Measurements from ENCODE around the gene TANK.
"Not testable (repeated sequence)": the region's sequence is repeated elsewhere in the genome, so short reads cannot be mapped to it uniquely, and the experiment has no call there.

Gene TANK

GRCh38 chr2:161172901-161173540 is 12.8 kb downstream of the TANK start:
- H3K9ac ChIP-seq (ENCODE audit: low read depth, low read length), result no peak overlapping the region
- H3K9me3 ChIP-seq (ENCODE audit: insufficient read depth, low read depth, low read length), result peaks cover 6% of the 10 kb centered on the region; the same call in 1 of the 2 replicates
- H3K27me3 ChIP-seq (ENCODE audit: insufficient read depth, low read length), result no peaks in the 10 kb centered on the region
- no peak overlapping the region for H3K4me3 ChIP-seq (ENCODE audit: low read length)
- H3K36me3 ChIP-seq (ENCODE audit: insufficient read depth, low read depth, low read length), result no peaks in the 10 kb centered on the region
- H3K27ac ChIP-seq (ENCODE audit: low read length), result no peak overlapping the region
- H3K4me1 ChIP-seq (ENCODE audit: insufficient read depth, low read length), result peaks cover 7% of the 10 kb centered on the region; the same call in 1 of the 2 replicates

- no peak overlapping the region for H3K9ac ChIP-seq (ENCODE audit: low read depth, low read length)
- peaks cover 6% of the 10 kb centered on the region; the same call in 1 of the 2 replicates for H3K9me3 ChIP-seq (ENCODE audit: insufficient read depth, low read depth, low read length)
- H3K27me3 ChIP-seq (ENCODE audit: insufficient read depth, low read length), result no peaks in the 10 kb centered on the region
- H3K4me3 ChIP-seq (ENCODE audit: low read length), result no peak overlapping the region
- H3K4me1 ChIP-seq (ENCODE audit: insufficient read depth, low read length), result peaks cover 7% of the 10 kb centered on the region; the same call in 1 of the 2 replicates
- H3K36me3 ChIP-seq (ENCODE audit: insufficient read depth, low read depth, low read length), result no peaks in the 10 kb centered on the region
- H3K27ac ChIP-seq (ENCODE audit: low read length), result no peak overlapping the region
These were observed 13.4 kb downstream of the TANK start for GRCh38 chr2:161173541-161174194.

- no peak overlapping the region for H3K4me3 ChIP-seq (ENCODE audit: low read length)
- H3K36me3 ChIP-seq (ENCODE audit: insufficient read depth, low read depth, low read length), result peaks cover 36% of the 10 kb centered on the region
- peaks cover 6% of the 10 kb centered on the region; the same call in 1 of the 2 replicates for H3K9me3 ChIP-seq (ENCODE audit: insufficient read depth, low read depth, low read length)
- H3K27ac ChIP-seq (ENCODE audit: low read length), result no peak overlapping the region
- no peak overlapping the region for H3K9ac ChIP-seq (ENCODE audit: low read depth, low read length)
- H3K27me3 ChIP-seq (ENCODE audit: insufficient read depth, low read length), result no peaks in the 10 kb centered on the region
- H3K4me1 ChIP-seq (ENCODE audit: insufficient read depth, low read length), result no peaks in the 10 kb centered on the region; the same call in 1 of the 2 replicates
These were observed 17.7 kb downstream of the TANK start for GRCh38 chr2:161177969-161178368.

- Histone ChIP-seq H3K4me3 (ENCODE audit: low read length) (no peak overlapping the region), H3K27me3 (ENCODE audit: insufficient read depth, low read length) (no peaks in the 10 kb centered on the region), H3K9ac (ENCODE audit: low read depth, low read length) (no peak overlapping the region), H3K9me3 (ENCODE audit: insufficient read depth, low read depth, low read length) (peaks cover 6% of the 10 kb centered on the region; the same call in 1 of the 2 replicates), H3K27ac (ENCODE audit: low read length) (no peak overlapping the region), H3K36me3 (ENCODE audit: insufficient read depth, low read depth, low read length) (peaks cover 37% of the 10 kb centered on the region), H3K4me1 (ENCODE audit: insufficient read depth, low read length) (no peaks in the 10 kb centered on the region; the same call in 1 of the 2 replicates)
These were observed 18.5 kb downstream of the TANK start for GRCh38 chr2:161178756-161179155.

GRCh38 chr2:161190050-161190449 is 29.8 kb downstream of the TANK start:
- Histone ChIP-seq H3K27ac (ENCODE audit: low read length) (peak overlapping the region; percentile 37), H3K4me3 (ENCODE audit: low read length) (peak overlapping the region; percentile 5; the same call in 1 of the 2 replicates), H3K4me1 (ENCODE audit: insufficient read depth, low read length) (peaks cover 25% of the 10 kb centered on the region; the same call in 1 of the 2 replicates), H3K27me3 (ENCODE audit: insufficient read depth, low read length) (no peaks in the 10 kb centered on the region), H3K9ac (ENCODE audit: low read depth, low read length) (no peak overlapping the region), H3K36me3 (ENCODE audit: insufficient read depth, low read depth, low read length) (peaks cover 4% of the 10 kb centered on the region; the same call in 1 of the 2 replicates), H3K9me3 (ENCODE audit: insufficient read depth, low read depth, low read length) (no peaks in the 10 kb centered on the region)

- H3K27me3 ChIP-seq (ENCODE audit: insufficient read depth, low read length); H3K27ac ChIP-seq (ENCODE audit: low read length); H3K9ac ChIP-seq (ENCODE audit: low read depth, low read length); H3K4me1 ChIP-seq (ENCODE audit: insufficient read depth, low read length); H3K4me3 ChIP-seq (ENCODE audit: low read length); H3K9me3 ChIP-seq (ENCODE audit: insufficient read depth, low read depth, low read length): not testable (repeated sequence)
- peaks cover 13% of the 10 kb centered on the region; the same call in 1 of the 2 replicates for H3K36me3 ChIP-seq (ENCODE audit: insufficient read depth, low read depth, low read length)
These were observed 35.4 kb downstream of the TANK start for GRCh38 chr2:161195602-161196001.

- no peak overlapping the region for H3K4me3 ChIP-seq (ENCODE audit: low read length)
- H3K4me1 ChIP-seq (ENCODE audit: insufficient read depth, low read length), result no peaks in the 10 kb centered on the region
These were observed 39.9 kb downstream of the TANK start for GRCh38 chr2:161199912-161200701.

GRCh38 chr2:161204846-161205245 is 44.6 kb downstream of the TANK start:
- no peak overlapping the region for H3K27ac ChIP-seq (ENCODE audit: low read length)
- no peaks in the 10 kb centered on the region; the same call in 1 of the 2 replicates for H3K4me1 ChIP-seq (ENCODE audit: insufficient read depth, low read length)

More at GRCh38 chr2:161199912-161200701, 39.9 kb downstream of the TANK start:
- Histone ChIP-seq H3K27ac (ENCODE audit: low read length) (no peak overlapping the region), H3K36me3 (ENCODE audit: insufficient read depth, low read depth, low read length) (peaks cover 20% of the 10 kb centered on the region), H3K9me3 (ENCODE audit: insufficient read depth, low read depth, low read length) (no peaks in the 10 kb centered on the region), H3K9ac (ENCODE audit: low read depth, low read length) (no peak overlapping the region), H3K27me3 (ENCODE audit: insufficient read depth, low read length) (no peaks in the 10 kb centered on the region)

GRCh38 chr2:161206471-161207032 is 46.3 kb downstream of the TANK start:
- no peaks in the 10 kb centered on the region for H3K27me3 ChIP-seq (ENCODE audit: insufficient read depth, low read length)
- H3K9ac ChIP-seq (ENCODE audit: low read depth, low read length), result no peak overlapping the region
- H3K36me3 ChIP-seq (ENCODE audit: insufficient read depth, low read depth, low read length), result peaks cover 11% of the 10 kb centered on the region
- H3K27ac ChIP-seq (ENCODE audit: low read length), result no peak overlapping the region
- H3K4me1 ChIP-seq (ENCODE audit: insufficient read depth, low read length), result no peaks in the 10 kb centered on the region; the same call in 1 of the 2 replicates
- no peak overlapping the region for H3K4me3 ChIP-seq (ENCODE audit: low read length)
- no peaks in the 10 kb centered on the region for H3K9me3 ChIP-seq (ENCODE audit: insufficient read depth, low read depth, low read length)

More at GRCh38 chr2:161204846-161205245, 44.6 kb downstream of the TANK start:
- no peaks in the 10 kb centered on the region for H3K27me3 ChIP-seq (ENCODE audit: insufficient read depth, low read length)
- H3K9me3 ChIP-seq (ENCODE audit: insufficient read depth, low read depth, low read length), result no peaks in the 10 kb centered on the region
- H3K9ac ChIP-seq (ENCODE audit: low read depth, low read length), result no peak overlapping the region
- H3K4me3 ChIP-seq (ENCODE audit: low read length), result no peak overlapping the region
- H3K36me3 ChIP-seq (ENCODE audit: insufficient read depth, low read depth, low read length), result peaks cover 11% of the 10 kb centered on the region

- Histone ChIP-seq H3K27ac (ENCODE audit: low read length) (no peak overlapping the region), H3K27me3 (ENCODE audit: insufficient read depth, low read length) (no peaks in the 10 kb centered on the region), H3K36me3 (ENCODE audit: insufficient read depth, low read depth, low read length) (peaks cover 11% of the 10 kb centered on the region), H3K9me3 (ENCODE audit: insufficient read depth, low read depth, low read length) (no peaks in the 10 kb centered on the region), H3K4me3 (ENCODE audit: low read length) (no peak overlapping the region), H3K9ac (ENCODE audit: low read depth, low read length) (no peak overlapping the region), H3K4me1 (ENCODE audit: insufficient read depth, low read length) (no peaks in the 10 kb centered on the region; the same call in 1 of the 2 replicates)
These were observed 47.7 kb downstream of the TANK start for GRCh38 chr2:161207941-161208340.

GRCh38 chr2:161208527-161209139 is 48.4 kb downstream of the TANK start:
- peaks cover 11% of the 10 kb centered on the region for H3K36me3 ChIP-seq (ENCODE audit: insufficient read depth, low read depth, low read length)
- no peak overlapping the region for H3K9ac ChIP-seq (ENCODE audit: low read depth, low read length)
- H3K4me3 ChIP-seq (ENCODE audit: low read length), result no peak overlapping the region
- no peaks in the 10 kb centered on the region for H3K9me3 ChIP-seq (ENCODE audit: insufficient read depth, low read depth, low read length)
- H3K27me3 ChIP-seq (ENCODE audit: insufficient read depth, low read length), result no peaks in the 10 kb centered on the region
- H3K27ac ChIP-seq (ENCODE audit: low read length), result peak overlapping the region; percentile 2
- no peaks in the 10 kb centered on the region; the same call in 1 of the 2 replicates for H3K4me1 ChIP-seq (ENCODE audit: insufficient read depth, low read length)
